Chondrocyte (in vitro differentiated cells): Measurements from ENCODE around the gene PRICKLE2. TPM values are rescaled to one million over a fixed set of nuclear protein-coding genes. Genes with fewer than 3 reads are reported as not detected.

Source experiments
- DNase-seq: peaks from one replicate; pipeline ENCODE4 v3.0.0; 2021; ENCODE audit warnings: mixed read lengths, low spot score
- H3K27ac Mint-ChIP-seq: one replicate; pipeline ENCODE4 v1.8.0; 2021; ENCODE audit warnings: mild to moderate bottlenecking, moderate library complexity, mixed read lengths; ENCODE audit not compliant: unreplicated experiment
- H3K27me3 Mint-ChIP-seq: 2 replicates; pipeline ENCODE4 v1.8.0; 2021; ENCODE audit warnings: low read depth, mixed read lengths
- H3K36me3 Mint-ChIP-seq: 2 replicates; pipeline ENCODE4 v1.8.0; 2021; ENCODE audit warnings: low read depth, mixed read lengths
- H3K4me1 Mint-ChIP-seq: 2 replicates; pipeline ENCODE4 v1.8.0; 2021; ENCODE audit warnings: low read depth, mild to moderate bottlenecking, mixed read lengths
- H3K4me3 Mint-ChIP-seq: one replicate; pipeline ENCODE4 v1.8.0; 2021; ENCODE audit warnings: mild to moderate bottlenecking, moderate library complexity, mixed read lengths; ENCODE audit not compliant: unreplicated experiment
- H3K9me3 Mint-ChIP-seq: 2 replicates; pipeline ENCODE4 v1.8.0; 2021; ENCODE audit warnings: low read depth, mixed read lengths
- total RNA-seq: library from RNA; stranded (reverse); gene quantifications from 3 replicates; pipeline ENCODE4 v1.2.1, GENCODE V29; 2021
- TF ChIP-seq, protein P1 (sequence below): fragments of 200-600 bp; sonication (generic); IDR thresholded peaks from 2 replicates; pipeline ENCODE4 v1.5.0; 2021; ENCODE audit warnings: antibody characterized with exemption, mild to moderate bottlenecking, moderate library complexity

The PRICKLE2 gene
- total RNA-seq, 1 donor from 2014 or later: 48.2 TPM

DNA sequence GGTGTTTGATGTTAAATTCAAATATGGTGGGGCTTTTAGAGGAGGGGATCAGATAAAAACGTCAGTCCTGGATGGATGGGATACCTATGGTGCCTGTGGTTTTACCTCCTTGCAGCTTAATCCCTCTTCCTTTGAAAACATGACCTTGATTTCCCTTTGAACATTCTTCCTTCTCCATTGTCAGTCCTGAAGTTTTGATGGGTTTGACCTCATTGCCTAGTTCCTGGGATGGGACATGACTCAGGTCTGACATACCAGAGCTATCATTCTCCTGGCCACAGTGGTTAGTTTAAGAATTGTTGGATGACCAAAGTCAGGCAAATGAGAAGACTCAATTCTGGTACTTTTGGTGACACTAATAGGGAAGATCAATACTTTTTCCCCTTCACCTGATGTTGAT lies 87.2 kb downstream of the PRICKLE2 start:
- Mint-ChIP-seq H3K27ac (peak overlapping the region; percentile 71), H3K27me3 (no peaks in the 10 kb centered on the region), H3K9me3 (no peaks in the 10 kb centered on the region), H3K4me1 (peaks cover 30% of the 10 kb centered on the region), H3K36me3 (peaks cover 5% of the 10 kb centered on the region), H3K4me3 (no peak overlapping the region)
- TF ChIP-seq, protein P1, sequence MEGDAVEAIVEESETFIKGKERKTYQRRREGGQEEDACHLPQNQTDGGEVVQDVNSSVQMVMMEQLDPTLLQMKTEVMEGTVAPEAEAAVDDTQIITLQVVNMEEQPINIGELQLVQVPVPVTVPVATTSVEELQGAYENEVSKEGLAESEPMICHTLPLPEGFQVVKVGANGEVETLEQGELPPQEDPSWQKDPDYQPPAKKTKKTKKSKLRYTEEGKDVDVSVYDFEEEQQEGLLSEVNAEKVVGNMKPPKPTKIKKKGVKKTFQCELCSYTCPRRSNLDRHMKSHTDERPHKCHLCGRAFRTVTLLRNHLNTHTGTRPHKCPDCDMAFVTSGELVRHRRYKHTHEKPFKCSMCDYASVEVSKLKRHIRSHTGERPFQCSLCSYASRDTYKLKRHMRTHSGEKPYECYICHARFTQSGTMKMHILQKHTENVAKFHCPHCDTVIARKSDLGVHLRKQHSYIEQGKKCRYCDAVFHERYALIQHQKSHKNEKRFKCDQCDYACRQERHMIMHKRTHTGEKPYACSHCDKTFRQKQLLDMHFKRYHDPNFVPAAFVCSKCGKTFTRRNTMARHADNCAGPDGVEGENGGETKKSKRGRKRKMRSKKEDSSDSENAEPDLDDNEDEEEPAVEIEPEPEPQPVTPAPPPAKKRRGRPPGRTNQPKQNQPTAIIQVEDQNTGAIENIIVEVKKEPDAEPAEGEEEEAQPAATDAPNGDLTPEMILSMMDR: no peak
- no peak for DNase-seq

DNA sequence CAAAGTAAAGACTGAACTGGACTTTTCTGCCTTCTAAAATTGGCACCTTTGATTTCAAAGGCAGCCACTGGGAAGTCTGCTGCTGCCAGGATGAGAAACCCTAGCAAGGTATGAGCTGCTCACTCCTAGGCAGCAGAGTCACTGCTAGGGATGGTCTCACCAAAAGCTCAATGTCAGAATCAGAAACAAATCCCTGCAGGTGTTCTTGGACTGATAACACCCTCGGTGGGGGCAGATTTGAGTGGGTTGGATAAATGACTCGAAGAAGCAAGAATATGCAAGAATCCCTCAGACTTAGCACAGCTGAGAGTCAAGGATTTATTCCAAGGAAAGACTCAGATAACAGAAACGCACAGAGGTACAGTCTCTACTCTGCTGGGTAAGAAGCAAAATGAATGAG lies 90.4 kb downstream of the PRICKLE2 start:
- Mint-ChIP-seq H3K4me3 (no peak overlapping the region), H3K27me3 (no peaks in the 10 kb centered on the region), H3K9me3 (no peaks in the 10 kb centered on the region), H3K4me1 (peaks cover 28% of the 10 kb centered on the region), H3K36me3 (peaks cover 3% of the 10 kb centered on the region), H3K27ac (no peak overlapping the region)
- TF ChIP-seq, protein P1: no peak
- DNase-seq: no peak

DNA sequence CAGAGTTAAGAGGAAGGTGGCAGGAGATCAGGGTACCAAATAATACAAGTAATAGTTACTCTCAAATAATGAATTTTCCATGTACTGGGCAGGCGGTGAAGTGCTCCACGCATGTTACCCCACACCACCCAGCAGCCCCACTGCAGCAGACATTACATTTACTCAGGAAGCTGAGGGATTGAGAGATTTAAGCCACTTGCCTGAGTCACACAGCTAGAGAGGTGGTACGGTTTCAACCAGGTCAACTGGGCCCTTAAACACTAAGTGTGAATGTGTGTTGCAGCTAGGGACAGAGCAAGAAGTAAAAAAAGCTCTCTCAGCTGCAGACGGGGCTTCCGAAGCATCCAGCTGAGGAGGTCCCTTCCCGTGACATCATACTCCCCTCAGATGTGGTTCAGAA lies 91.3 kb downstream of the PRICKLE2 start:
- Mint-ChIP-seq H3K4me1 (peaks cover 22% of the 10 kb centered on the region), H3K27me3 (no peaks in the 10 kb centered on the region)

DNA sequence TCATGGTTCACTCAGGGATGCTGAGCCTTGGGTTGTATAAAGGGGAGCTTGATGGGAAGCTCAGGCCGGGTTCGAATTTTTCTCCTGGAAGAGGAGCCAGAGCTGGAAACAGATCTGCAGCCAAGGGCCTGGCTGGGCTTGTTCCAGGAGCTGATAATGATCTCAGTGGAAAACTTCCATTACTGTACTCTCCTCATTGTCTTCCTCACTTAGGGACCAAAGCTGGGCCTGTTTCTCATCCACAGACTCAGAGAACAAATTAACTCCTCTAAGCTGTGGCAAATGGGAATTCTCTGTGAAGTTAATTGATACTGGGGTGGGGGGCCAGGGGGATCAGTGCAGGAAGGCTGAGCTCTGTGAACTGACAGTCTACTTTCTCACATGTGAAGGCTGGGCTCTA lies 92.0 kb downstream of the PRICKLE2 start:
- Mint-ChIP-seq H3K27ac (no peak overlapping the region), H3K9me3 (no peaks in the 10 kb centered on the region), H3K27me3 (no peaks in the 10 kb centered on the region), H3K36me3 (peaks cover 5% of the 10 kb centered on the region), H3K4me1 (peaks cover 22% of the 10 kb centered on the region), H3K4me3 (no peak overlapping the region)
- no peak for DNase-seq
- TF ChIP-seq, protein P1: no peak

More for the DNA sequence above, 91.3 kb downstream of the PRICKLE2 start:
- peaks cover 6% of the 10 kb centered on the region for H3K36me3 Mint-ChIP-seq
- no peak for DNase-seq
- TF ChIP-seq, protein P1: no peak
- no peak overlapping the region for H3K4me3 Mint-ChIP-seq
- peak overlapping the region; percentile 14 for H3K27ac Mint-ChIP-seq
- no peaks in the 10 kb centered on the region for H3K9me3 Mint-ChIP-seq

DNA sequence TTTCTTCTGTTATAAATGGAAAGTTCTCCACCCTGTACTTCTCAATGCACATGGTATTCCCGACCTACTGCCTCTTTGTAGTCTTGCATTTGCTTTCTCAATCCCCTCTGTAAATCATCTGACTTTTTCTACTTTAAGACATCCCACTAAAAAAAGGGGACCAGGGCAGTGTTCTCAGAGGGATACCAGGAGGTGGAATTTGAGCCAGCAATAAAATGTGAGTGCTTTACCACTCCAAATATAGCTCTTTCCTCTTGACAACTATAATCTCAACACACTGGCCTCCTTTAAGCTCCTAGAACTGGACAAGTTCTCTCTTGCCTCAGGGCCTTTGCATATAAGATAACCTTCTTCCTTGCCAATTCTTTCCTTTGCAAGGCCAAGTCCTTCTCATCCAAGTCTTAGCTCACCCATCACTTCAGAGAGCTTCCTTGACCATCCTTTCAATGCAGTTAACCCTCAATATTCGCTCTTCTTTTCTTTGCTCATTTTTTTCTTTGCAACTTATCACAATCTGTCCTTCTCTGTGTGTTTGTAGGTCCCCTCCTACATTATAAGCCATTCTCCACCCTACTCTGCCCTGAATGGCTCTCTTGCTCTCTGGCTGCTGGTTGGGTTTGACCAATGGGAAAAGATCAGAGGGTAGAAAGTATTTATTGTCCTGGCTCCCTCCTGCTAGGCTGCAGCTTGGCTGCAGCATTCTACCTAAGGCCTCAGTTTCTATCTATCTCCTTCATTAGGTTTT lies 93.4 kb downstream of the PRICKLE2 start:
- Mint-ChIP-seq H3K4me3 (no peak overlapping the region), H3K4me1 (peaks cover 17% of the 10 kb centered on the region), H3K9me3 (no peaks in the 10 kb centered on the region), H3K27ac (peak overlapping the region; percentile 19), H3K27me3 (no peaks in the 10 kb centered on the region), H3K36me3 (peaks cover 7% of the 10 kb centered on the region)
- TF ChIP-seq, protein P1: no peak
- DNase-seq: no peak
